H1 (cell line): ENCODE measurements around the gene ZNF385D. TPM values are rescaled to one million over a fixed set of nuclear protein-coding genes. Genes with fewer than 3 reads are reported as not detected.

Source experiments
- NANOG ChIP-seq: IDR thresholded peaks from 2 replicates; pipeline ENCODE4 v1.6.1; 2011; ENCODE audit warnings: low read length, low read depth, mild to moderate bottlenecking, inconsistent platforms; ENCODE audit not compliant: insufficient read depth, poor library complexity, severe bottlenecking
- SAP30 ChIP-seq: fragments of 300-600 bp; sonication (generic); IDR thresholded peaks from 2 replicates; pipeline ENCODE4 v1.7.1; 2012; ENCODE audit warnings: low read length, moderate library complexity, mild to moderate bottlenecking, inconsistent platforms; ENCODE audit not compliant: insufficient read depth, insufficient replicate concordance
- polyA plus RNA-seq, 7 experiments: library from polyadenylated mRNA; depleted of rRNA in 3 of 7; stranded (reverse) in 5 of 7; unstranded in 2 of 7; fragments of >200 nt in 5 of 7; fragments of 200-250 nt in 2 of 7; gene quantifications; 1 replicate in 5 of 7; 2 replicates in 1 of 7; 4 replicates in 1 of 7; pipeline versions ENCODE4 v1.2.1 to v1.2.3, GENCODE V29; 2011 to 2013; ENCODE audit warnings: missing spikeins in 2 of 7, mixed read lengths in 2 of 7
- total RNA-seq: library from RNA; stranded (reverse); fragmentation: NEBNext Ultra II Directional; extraction: Animal tissue kit (Norgen Biotek cat#: 25700); gene quantifications from 2 replicates; pipeline ENCODE4 v1.2.1, GENCODE V29; 2021

Gene ZNF385D
- total and polyA plus RNA-seq, 2 of the 8 experiments (the other 6 are each of a cell fraction or from before 2014, with no cell fraction given): 5.9 to 10.8 TPM

- TF ChIP-seq NANOG: no peak
- TF ChIP-seq SAP30: no peak
Observed at GRCh38 chr3:21477541-21478288, 273.3 kb downstream of the ZNF385D start (continued).
